NT2/D1 (cell line): ENCODE data around the gene ZNF33A.

Source experiments
- DNase-seq: peaks from one replicate; pipeline ENCODE4 v3.0.0-alpha.2; 2011; ENCODE audit warnings: low read depth, low spot score
- H3K27me3 ChIP-seq: 2 replicates; pipeline ENCODE4 v1.6.0; 2011; ENCODE audit warnings: mild to moderate bottlenecking; ENCODE audit not compliant: insufficient read length, insufficient read depth
- H3K36me3 ChIP-seq: 2 replicates; pipeline ENCODE4 v1.6.1; 2011; ENCODE audit warnings: mild to moderate bottlenecking, low read length, mixed read lengths; ENCODE audit not compliant: insufficient read depth, insufficient read length
- H3K4me1 ChIP-seq: 2 replicates; pipeline ENCODE4 v1.5.1; 2011; ENCODE audit not compliant: insufficient read depth, insufficient read length
- H3K4me3 ChIP-seq: 2 replicates; pipeline ENCODE4 v1.5.1; 2011; ENCODE audit warnings: low read depth; ENCODE audit not compliant: insufficient read length
- H3K9ac ChIP-seq: 2 replicates; pipeline ENCODE4 v1.6.0; 2011; ENCODE audit warnings: low read depth; ENCODE audit not compliant: insufficient read length
- H3K9me3 ChIP-seq: 2 replicates; pipeline ENCODE4 v1.5.1; 2011; ENCODE audit warnings: mild to moderate bottlenecking, low read length; ENCODE audit not compliant: insufficient read depth
- SUZ12 ChIP-seq: IDR thresholded peaks from 2 replicates; pipeline ENCODE4 v1.6.1; 2011; ENCODE audit not compliant: insufficient read length, insufficient read depth; ENCODE audit errors: extremely low read depth
- YY1 ChIP-seq: IDR thresholded peaks from 2 replicates; pipeline ENCODE4 v1.6.1; 2011; ENCODE audit not compliant: insufficient read length, insufficient read depth
- ZNF274 ChIP-seq: IDR thresholded peaks from 2 replicates; pipeline ENCODE4 v1.6.1; 2011; ENCODE audit warnings: mild to moderate bottlenecking, low read depth, low read length

The ZNF33A gene

GRCh38 chr10:38010119-38010903 lies at the start of gene ZNF33A:
TSS of gene ZNF33A (plus strand) at chr10:38010675. CDS start at chr10:38012342, 1,667 bp downstream.
- Histone ChIP-seq H3K9me3 (no peaks in the 10 kb centered on the region), H3K36me3 (peaks cover 23% of the 10 kb centered on the region), H3K4me3 (peak within 1 kb of the TSS; percentile 58), H3K4me1 (no peaks in the 10 kb centered on the region), H3K9ac (peak within 1 kb of the TSS; percentile 87), H3K27me3 (no peaks in the 10 kb centered on the region)
- peak; percentile 75 for DNase-seq
- TF ChIP-seq SUZ12 (no peak), ZNF274 (no peak)

- Histone ChIP-seq H3K4me3 (no peak overlapping the region), H3K36me3 (no peaks in the 10 kb centered on the region), H3K4me1 (no peaks in the 10 kb centered on the region), H3K9ac (no peak overlapping the region), H3K9me3 (peaks cover 28% of the 10 kb centered on the region), H3K27me3 (no peaks in the 10 kb centered on the region)
- DNase-seq: no peak
- TF ChIP-seq YY1 (no peak), ZNF274 (no peak), SUZ12 (no peak)
Measured at GRCh38 chr10:37965006-37965405, 45.5 kb upstream of the ZNF33A start.

DNA sequence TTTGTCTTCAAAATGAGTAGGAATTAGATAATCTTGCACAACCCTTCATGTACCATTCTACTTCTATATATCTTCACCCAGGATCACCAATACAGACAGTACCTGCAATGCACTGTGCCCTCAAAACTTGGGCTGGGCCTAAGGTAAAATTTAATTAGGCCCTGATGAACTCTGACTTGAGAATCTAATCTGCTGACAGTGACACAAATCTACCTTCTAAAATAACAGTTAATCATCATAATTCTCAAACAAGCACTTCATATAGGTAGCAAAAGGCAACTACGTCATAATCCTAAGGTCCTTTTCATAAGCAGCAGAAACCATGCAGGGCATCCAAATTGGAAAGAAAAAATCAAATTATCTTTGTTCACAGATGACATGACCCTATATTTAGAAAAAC lies 38.1 kb upstream of the ZNF33A start:
- Histone ChIP-seq H3K27me3 (no peaks in the 10 kb centered on the region), H3K9ac (no peak overlapping the region), H3K4me3 (no peak overlapping the region), H3K9me3 (no peaks in the 10 kb centered on the region), H3K4me1 (no peaks in the 10 kb centered on the region), H3K36me3 (no peaks in the 10 kb centered on the region)
- no peak for TF ChIP-seq SUZ12
- no peak for TF ChIP-seq ZNF274
- TF ChIP-seq YY1: no peak
- no peak for DNase-seq

DNA sequence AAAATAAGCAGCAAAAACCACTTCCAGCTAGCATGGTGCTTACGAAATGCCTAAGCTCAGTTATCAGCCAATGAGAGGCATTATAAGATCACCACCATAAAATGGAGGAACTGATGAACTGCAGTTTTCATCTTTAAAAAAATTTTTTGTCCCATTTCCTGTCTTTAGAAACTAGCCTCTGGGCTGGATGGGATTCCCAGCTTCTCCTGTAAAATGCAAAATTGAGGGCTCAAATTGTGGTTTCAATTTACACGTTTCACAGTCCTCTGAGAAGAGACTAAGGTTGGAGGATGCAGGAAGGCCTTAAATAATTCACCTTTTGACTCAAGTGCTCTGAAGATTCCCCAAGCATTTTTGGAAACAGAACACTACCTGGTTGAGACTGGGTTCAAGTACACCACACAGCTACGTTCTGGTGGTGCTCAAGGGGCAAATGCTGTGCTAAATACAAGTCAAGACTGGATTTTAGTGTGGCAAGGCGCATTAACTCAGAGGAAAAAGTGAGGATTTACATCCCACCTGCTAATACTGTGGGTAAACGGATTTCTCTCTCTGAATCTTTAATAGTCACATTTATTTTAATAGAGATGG lies 35.0 kb upstream of the ZNF33A start:
- no peaks in the 10 kb centered on the region for H3K36me3 ChIP-seq
- peak overlapping the region; percentile 65 for H3K4me3 ChIP-seq
- H3K27me3 ChIP-seq: no peaks in the 10 kb centered on the region
- DNase-seq: no peak
- H3K9ac ChIP-seq: peak overlapping the region; percentile 85
- TF ChIP-seq YY1: no peak
- no peak for TF ChIP-seq SUZ12
- no peak for TF ChIP-seq ZNF274
- H3K4me1 ChIP-seq: no peaks in the 10 kb centered on the region
- H3K9me3 ChIP-seq: no peaks in the 10 kb centered on the region

DNA sequence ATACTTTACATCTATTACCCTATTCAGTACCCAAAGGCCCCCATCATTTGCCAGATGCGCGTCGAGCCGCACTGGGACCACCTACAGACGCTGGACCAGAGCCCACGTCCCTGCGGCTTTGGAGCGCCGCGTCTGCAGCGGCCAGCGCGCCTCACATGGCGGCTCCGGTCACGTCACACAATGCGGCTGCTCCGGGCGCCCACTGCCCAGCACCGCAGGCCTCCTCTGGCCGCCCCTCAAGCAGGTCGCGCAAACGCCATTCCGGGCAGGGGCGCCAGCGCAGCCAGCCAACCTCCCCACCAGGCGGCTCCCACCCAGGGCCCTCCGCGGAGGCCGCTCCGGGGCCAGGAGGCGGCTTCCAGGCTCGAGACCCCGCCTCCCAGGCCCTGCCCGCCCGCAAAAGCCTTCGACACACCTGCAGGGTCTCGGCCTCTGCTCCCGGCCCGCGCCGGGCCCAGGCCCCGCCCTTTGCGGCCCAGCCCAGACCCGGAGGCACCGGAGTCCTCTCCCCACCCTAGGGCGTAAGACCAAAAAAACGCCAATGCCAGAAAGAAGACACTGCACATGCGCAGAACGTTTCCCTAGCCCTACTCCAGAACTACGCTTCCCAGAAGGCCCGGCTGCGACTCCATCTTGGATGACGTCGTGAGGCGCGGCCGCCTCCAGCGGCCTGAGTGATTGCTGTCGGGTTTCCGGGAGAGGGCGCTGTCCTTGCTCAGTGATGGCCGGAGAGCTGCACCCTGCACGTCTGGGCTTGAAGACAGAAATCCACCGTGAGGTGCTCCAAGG lies 34.2 kb upstream of the ZNF33A start, which contains the start of gene ZNF25:
Gene ZNF25, minus strand, starts transcription at position 557 of the 789 bp plus-strand sequence. CDS start 4,925 bp downstream, outside the sequence.
- Histone ChIP-seq H3K27me3 (no peaks in the 10 kb centered on the region), H3K36me3 (no peaks in the 10 kb centered on the region), H3K4me1 (no peaks in the 10 kb centered on the region), H3K9me3 (no peaks in the 10 kb centered on the region), H3K9ac (peak within 1 kb of the TSS; percentile 85), H3K4me3 (peak within 1 kb of the TSS; percentile 65)
- DNase-seq: peak; percentile 95
- TF ChIP-seq ZNF274: no peak
- peak; percentile 95 for TF ChIP-seq YY1

DNA sequence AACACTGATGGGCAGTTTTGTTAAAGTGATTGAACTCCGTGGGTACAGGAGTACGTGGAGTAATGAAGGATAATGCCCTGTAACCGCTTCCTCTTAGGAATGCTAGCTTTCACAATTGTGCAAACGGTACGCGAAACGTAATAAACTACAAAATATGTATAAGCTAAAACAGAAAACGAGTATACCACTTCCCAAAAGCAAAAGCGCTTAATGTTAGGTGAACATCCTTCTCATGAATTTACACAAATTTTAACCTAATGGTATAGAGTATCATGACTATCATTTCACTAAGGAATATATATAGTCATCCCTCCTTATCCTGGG lies 33.6 kb upstream of the ZNF33A start:
- Histone ChIP-seq H3K4me1 (no peaks in the 10 kb centered on the region), H3K36me3 (no peaks in the 10 kb centered on the region), H3K4me3 (no peak overlapping the region), H3K27me3 (no peaks in the 10 kb centered on the region), H3K9ac (no peak overlapping the region), H3K9me3 (no peaks in the 10 kb centered on the region)
- no peak for TF ChIP-seq ZNF274
- no peak for TF ChIP-seq YY1
- no peak for TF ChIP-seq SUZ12
- DNase-seq: no peak

DNA sequence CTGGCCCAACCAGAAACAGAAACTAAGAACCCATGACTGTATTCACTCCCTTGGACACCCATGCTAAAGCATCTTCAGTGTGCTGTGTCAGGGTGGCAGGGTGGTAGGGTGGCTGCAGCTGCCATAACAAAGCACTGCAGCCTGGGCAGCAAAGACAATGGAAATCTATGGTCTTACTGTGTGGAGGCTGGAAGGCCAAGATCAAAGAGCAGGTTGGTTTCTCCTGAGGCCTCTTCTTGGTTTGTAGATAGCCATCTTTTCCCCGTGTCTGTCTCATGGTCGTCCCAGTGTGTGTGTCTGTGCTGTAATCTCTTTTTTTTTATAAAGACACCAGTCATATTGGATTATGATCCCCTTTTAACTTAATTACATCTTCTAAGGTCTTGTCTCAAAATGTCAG lies 18.8 kb upstream of the ZNF33A start:
- H3K4me3 ChIP-seq: no peak overlapping the region
- TF ChIP-seq ZNF274 (no peak), SUZ12 (no peak)
- DNase-seq: no peak
- H3K9ac ChIP-seq: no peak overlapping the region
- H3K9me3 ChIP-seq: peaks cover 9% of the 10 kb centered on the region; the same call in 1 of the 2 replicates
- H3K4me1 ChIP-seq: no peaks in the 10 kb centered on the region
- H3K27me3 ChIP-seq: no peaks in the 10 kb centered on the region
- no peaks in the 10 kb centered on the region for H3K36me3 ChIP-seq
